PC-3 (cell line): ENCODE data around the gene HNRNPA1L2.
"Not testable (repeated sequence)": the region's sequence is repeated elsewhere in the genome, so short reads cannot be mapped to it uniquely, and the experiment has no call there.

Experiments
- CTCF ChIP-seq: fragments of 300-600 bp; sonication (generic); conservative IDR thresholded peaks from 2 replicates; pipeline ENCODE4 v1.5.1; 2017; ENCODE audit warnings: antibody characterized with exemption, low read depth, mild to moderate bottlenecking, low read length
- EZH2 ChIP-seq: fragments of 300-600 bp; sonication (generic); IDR thresholded peaks from one replicate; pipeline ENCODE4 v1.6.1; 2017; ENCODE audit warnings: antibody characterized with exemption, mild to moderate bottlenecking, low read length; ENCODE audit not compliant: unreplicated experiment
- EZH2phosphoT487 ChIP-seq: fragments of 300-600 bp; sonication (generic); IDR thresholded peaks from 2 replicates; pipeline ENCODE4 v1.6.1; 2018; ENCODE audit warnings: mild to moderate bottlenecking, antibody characterized with exemption, low read length, borderline replicate concordance

- not testable (repeated sequence) for TF ChIP-seq CTCF, EZH2, EZH2phosphoT487
These were observed 11.0 kb upstream of the HNRNPA1L2 start for GRCh38 chr13:52631083-52631690.
